ENCODE data around the gene NCAN. TPM values are rescaled to one million over a fixed set of nuclear protein-coding genes. Genes with fewer than 3 reads are reported as not detected.

Gene NCAN
- total RNA-seq, 1 experiment from 2014 or later, result not detected

DNA sequence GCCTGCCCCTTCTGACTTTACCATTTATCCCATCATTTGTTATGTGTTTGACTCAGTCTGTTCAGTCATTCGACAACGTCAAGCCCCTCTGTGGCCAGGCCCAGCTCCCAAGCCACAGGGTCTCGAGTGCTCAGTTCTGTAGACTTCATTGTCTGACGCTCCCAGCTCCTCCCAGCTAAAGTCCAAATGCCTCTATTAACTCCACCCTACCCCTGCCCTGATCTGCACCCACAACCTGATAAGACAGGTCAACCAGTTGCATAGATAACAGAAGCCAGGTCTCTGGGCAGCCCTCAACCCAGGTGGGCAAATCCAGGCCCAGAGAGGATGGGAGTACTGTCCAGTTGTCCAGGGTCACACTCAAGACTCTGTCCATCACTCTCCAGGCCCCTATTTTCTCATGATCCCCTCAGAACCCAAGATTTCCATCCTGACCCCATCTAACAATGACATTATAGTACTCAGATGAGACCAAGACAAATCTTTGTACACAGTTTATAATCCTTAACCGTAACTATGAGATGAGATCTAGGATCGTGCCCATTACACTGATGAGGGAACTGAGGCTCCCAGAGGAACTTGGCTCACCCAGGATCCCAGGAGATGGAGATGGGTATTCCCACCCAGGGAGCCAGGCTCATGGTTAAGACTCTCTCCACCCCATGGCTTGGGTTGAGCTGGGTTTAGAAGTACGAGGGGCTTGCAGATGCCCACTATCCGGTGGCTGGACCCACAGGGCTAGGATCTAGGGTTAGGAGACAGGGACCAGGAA is 60.3 kb downstream of the NCAN start:
- POLR2A ChIA-PET, result no interaction called here
- CTCF ChIA-PET, result interaction anchor here (0.6 kb wide), 1 partner anchor 13 kb away, joined by 3 read pairs; no protein-coding TSS in a partner anchor
- BruUV-seq (replicated peaks), result no TSS peak

DNA sequence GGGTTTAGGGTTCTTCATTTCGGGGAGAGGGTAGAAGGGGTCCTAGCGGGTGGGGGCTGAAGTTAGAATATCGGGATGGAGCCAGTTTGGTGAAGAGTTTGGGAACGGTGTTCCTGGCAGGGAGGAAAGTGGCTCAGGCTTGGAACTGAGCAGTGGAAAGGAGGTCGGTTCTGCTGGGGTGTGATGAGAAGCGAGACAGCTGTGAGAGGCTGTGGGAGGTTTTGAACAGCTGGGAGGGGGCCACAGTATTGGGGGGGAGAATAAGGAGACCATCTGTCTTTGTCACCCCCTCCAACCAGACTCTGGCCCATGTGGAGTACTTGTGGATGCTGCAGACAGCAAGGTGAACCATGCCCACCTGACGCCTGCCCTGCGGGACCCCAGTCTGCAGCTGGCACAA is 62.4 kb downstream of the NCAN start:
- DNase-seq (ENCODE audit: unreplicated experiment), result no peak
- CTCF ChIA-PET, result no interaction called here
- intact Hi-C loops (cut with micrococcal nuclease), result no loop called here
- Mint-ChIP-seq H3K4me1 (ENCODE audit: insufficient read depth, unreplicated experiment) (no peaks in the 10 kb centered on the region), H3K27me3 (ENCODE audit: insufficient read depth, unreplicated experiment) (peaks cover 11% of the 10 kb centered on the region), H3K36me3 (ENCODE audit: insufficient read depth, unreplicated experiment) (peaks cover 36% of the 10 kb centered on the region), H3K9me3 (ENCODE audit: unreplicated experiment) (no peaks in the 10 kb centered on the region), H3K27ac (ENCODE audit: low read depth, unreplicated experiment) (no peak overlapping the region), H3K4me3 (ENCODE audit: unreplicated experiment) (no peak overlapping the region)
- TF ChIP-seq, protein P1, sequence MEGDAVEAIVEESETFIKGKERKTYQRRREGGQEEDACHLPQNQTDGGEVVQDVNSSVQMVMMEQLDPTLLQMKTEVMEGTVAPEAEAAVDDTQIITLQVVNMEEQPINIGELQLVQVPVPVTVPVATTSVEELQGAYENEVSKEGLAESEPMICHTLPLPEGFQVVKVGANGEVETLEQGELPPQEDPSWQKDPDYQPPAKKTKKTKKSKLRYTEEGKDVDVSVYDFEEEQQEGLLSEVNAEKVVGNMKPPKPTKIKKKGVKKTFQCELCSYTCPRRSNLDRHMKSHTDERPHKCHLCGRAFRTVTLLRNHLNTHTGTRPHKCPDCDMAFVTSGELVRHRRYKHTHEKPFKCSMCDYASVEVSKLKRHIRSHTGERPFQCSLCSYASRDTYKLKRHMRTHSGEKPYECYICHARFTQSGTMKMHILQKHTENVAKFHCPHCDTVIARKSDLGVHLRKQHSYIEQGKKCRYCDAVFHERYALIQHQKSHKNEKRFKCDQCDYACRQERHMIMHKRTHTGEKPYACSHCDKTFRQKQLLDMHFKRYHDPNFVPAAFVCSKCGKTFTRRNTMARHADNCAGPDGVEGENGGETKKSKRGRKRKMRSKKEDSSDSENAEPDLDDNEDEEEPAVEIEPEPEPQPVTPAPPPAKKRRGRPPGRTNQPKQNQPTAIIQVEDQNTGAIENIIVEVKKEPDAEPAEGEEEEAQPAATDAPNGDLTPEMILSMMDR (IDR thresholded peaks at IDR 0.05; ENCODE audit: unreplicated experiment), result no peak
- POLR2A ChIA-PET, result no interaction called here
- no TSS peak for BruUV-seq (replicated peaks)

More for the DNA sequence above, 60.3 kb downstream of the NCAN start:
- H3K27ac Mint-ChIP-seq (ENCODE audit: low read depth, unreplicated experiment), result no peak overlapping the region
- H3K4me1 Mint-ChIP-seq (ENCODE audit: insufficient read depth, unreplicated experiment), result no peaks in the 10 kb centered on the region
- no peaks in the 10 kb centered on the region for H3K9me3 Mint-ChIP-seq (ENCODE audit: unreplicated experiment)
- H3K4me3 Mint-ChIP-seq (ENCODE audit: unreplicated experiment), result no peak overlapping the region
- intact Hi-C loops (cut with micrococcal nuclease), result no loop called here
- peaks cover 11% of the 10 kb centered on the region for H3K27me3 Mint-ChIP-seq (ENCODE audit: insufficient read depth, unreplicated experiment)
- TF ChIP-seq, protein P1 (IDR thresholded peaks at IDR 0.05; ENCODE audit: unreplicated experiment), result no peak
- no peak for DNase-seq (ENCODE audit: unreplicated experiment)
- peaks cover 22% of the 10 kb centered on the region for H3K36me3 Mint-ChIP-seq (ENCODE audit: insufficient read depth, unreplicated experiment)

DNA sequence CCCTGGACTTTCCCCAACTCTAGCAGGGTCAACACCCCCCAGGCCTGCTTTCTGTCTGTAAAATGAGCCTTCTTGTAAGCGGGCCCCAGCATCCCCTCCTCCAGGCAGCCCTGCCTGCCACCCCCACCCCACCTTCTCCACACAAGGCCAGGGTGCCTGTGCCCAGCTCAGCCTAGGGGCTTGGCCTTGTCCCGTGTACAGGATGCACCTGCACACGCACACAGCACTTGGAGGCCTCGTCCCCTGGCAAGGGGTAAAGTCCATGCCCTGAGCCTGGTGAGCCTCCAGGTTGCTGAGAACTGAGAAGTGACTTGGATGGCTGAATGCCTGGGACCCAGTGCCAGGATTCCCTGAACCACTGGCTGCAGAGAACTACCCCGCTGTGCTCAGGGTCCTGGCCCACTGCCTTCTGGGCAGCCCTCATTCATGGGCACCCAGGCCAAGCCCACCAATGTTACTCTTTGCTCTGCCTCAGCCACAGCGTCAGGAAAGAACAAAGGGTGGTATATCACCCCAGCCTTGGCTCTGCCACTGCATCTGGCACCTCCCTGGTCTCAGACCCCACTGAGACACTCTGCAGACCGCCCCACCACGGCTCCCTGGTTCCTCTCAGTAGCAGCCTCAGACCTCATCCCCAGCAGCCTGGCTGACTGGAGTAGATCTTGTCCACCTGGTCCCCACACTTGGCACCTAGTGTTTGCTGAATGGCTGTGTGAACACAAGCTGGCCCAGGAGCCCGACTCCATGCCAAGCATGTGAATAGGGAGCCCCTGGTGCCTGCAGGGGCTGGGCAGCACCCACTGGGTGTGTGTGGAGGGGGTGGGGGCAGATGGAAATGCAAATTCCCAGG is 63.2 kb downstream of the NCAN start:
- no peaks in the 10 kb centered on the region for H3K9me3 Mint-ChIP-seq (ENCODE audit: unreplicated experiment)
- POLR2A ChIA-PET, result no interaction called here
- H3K27ac Mint-ChIP-seq (ENCODE audit: low read depth, unreplicated experiment), result no peak overlapping the region
- H3K4me3 Mint-ChIP-seq (ENCODE audit: unreplicated experiment), result no peak overlapping the region
- peaks cover 11% of the 10 kb centered on the region for H3K27me3 Mint-ChIP-seq (ENCODE audit: insufficient read depth, unreplicated experiment)
- H3K4me1 Mint-ChIP-seq (ENCODE audit: insufficient read depth, unreplicated experiment), result no peaks in the 10 kb centered on the region
- TF ChIP-seq, protein P1 (IDR thresholded peaks at IDR 0.05; ENCODE audit: unreplicated experiment), result no peak
- CTCF ChIA-PET, result interaction anchor here (0.5 to 0.6 kb wide), 2 partner anchors 21 to 670 kb away, joined by 3 to 5 read pairs; no protein-coding TSS in a partner anchor
- H3K36me3 Mint-ChIP-seq (ENCODE audit: insufficient read depth, unreplicated experiment), result peaks cover 36% of the 10 kb centered on the region
- BruUV-seq (replicated peaks), result no TSS peak
- no peak for DNase-seq (ENCODE audit: unreplicated experiment)
- intact Hi-C loops (cut with micrococcal nuclease), result no loop called here

DNA sequence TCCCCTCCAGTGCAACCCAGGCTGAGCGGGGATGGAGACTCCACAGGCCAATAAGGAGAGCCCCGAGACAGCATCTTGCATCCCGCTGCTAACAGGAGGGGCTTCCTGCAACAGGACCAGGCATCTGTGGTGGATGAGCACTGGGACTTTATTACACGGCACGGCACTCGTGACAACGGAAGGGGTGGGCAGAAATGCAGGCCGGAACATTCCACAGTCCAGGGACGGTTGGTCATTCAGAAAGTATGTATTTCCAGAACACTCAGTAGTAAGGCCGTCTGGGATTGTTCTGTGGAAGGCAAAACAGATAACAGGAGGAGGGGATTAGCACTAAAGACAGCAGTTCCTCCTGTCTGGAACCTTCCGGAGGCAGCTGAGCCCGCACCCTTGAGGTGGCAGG is 64.6 kb downstream of the NCAN start:
- ChIA-PET CTCF (no interaction called here), POLR2A (interaction anchor here (0.5 kb wide), 1 partner anchor 28 kb away, joined by 3 read pairs; no protein-coding TSS in a partner anchor)
- no peak overlapping the region for H3K27ac Mint-ChIP-seq (ENCODE audit: low read depth, unreplicated experiment)
- peaks cover 42% of the 10 kb centered on the region for H3K36me3 Mint-ChIP-seq (ENCODE audit: insufficient read depth, unreplicated experiment)
- H3K27me3 Mint-ChIP-seq (ENCODE audit: insufficient read depth, unreplicated experiment), result peaks cover 11% of the 10 kb centered on the region
- H3K4me3 Mint-ChIP-seq (ENCODE audit: unreplicated experiment), result no peak overlapping the region
- TF ChIP-seq, protein P1 (IDR thresholded peaks at IDR 0.05; ENCODE audit: unreplicated experiment), result no peak
- intact Hi-C loops (cut with micrococcal nuclease), result no loop called here
- H3K4me1 Mint-ChIP-seq (ENCODE audit: insufficient read depth, unreplicated experiment), result no peaks in the 10 kb centered on the region
- H3K9me3 Mint-ChIP-seq (ENCODE audit: unreplicated experiment), result no peaks in the 10 kb centered on the region
- no TSS peak for BruUV-seq (replicated peaks)
- no peak for DNase-seq (ENCODE audit: unreplicated experiment)

Data from MCF 10A (cell line).